IMR-90 (cell line): ENCODE results near the gene BTN1A1. TPM values are rescaled to one million over a fixed set of nuclear protein-coding genes. Genes with fewer than 3 reads are reported as not detected.

Experiments used
- ATAC-seq: fragments of 200-7000 bp; cut with Tn5 transposase; 2 replicates; pipeline ENCODE4 v1.9.1; 2020; ENCODE audit warnings: low read depth, mild to moderate bottlenecking, moderate library complexity
- BruUV-seq: library from RNA; stranded (reverse); fragments of 400-500 nt; replicated peaks from 2 replicates; lab custom pipeline; 2021; lab: Mats Ljungman, UMichigan
- CTCF ChIA-PET: fragments of 300-600 bp; formaldehyde crosslinking; extraction: SDS; loops from one replicate; lab custom pipeline; 2021; ENCODE audit warnings: antibody characterized with exemption; lab: Yijun Ruan, JAX
- POLR2A ChIA-PET: fragments of 300-600 bp; sonication (Branson Sonifier 250); formaldehyde crosslinking; loops from one replicate; lab custom pipeline; 2022; ENCODE audit warnings: antibody characterized with exemption; ENCODE audit not compliant: unreplicated experiment; lab: Charles Lee
- DNase-seq: peaks from one replicate; pipeline ENCODE4 v3.0.0; 2013
- H2AFZ ChIP-seq: replicated peaks from 2 replicates; pipeline ENCODE3; 2013; ENCODE audit warnings: low read length, mild to moderate bottlenecking; ENCODE audit not compliant: poor library complexity
- H2AK5ac ChIP-seq: 2 replicates; pipeline ENCODE4 v1.6.1; 2013; ENCODE audit warnings: low read depth, low read length, inconsistent platforms
- H2AK9ac ChIP-seq: replicated peaks from 2 replicates; pipeline ENCODE3; 2013; ENCODE audit warnings: mild to moderate bottlenecking, low read depth, low read length, moderate library complexity; ENCODE audit not compliant: poor library complexity
- H2BK120ac ChIP-seq: 2 replicates; pipeline ENCODE4 v1.6.1; 2013; ENCODE audit warnings: low read depth, low read length, inconsistent platforms
- H2BK15ac ChIP-seq: 3 replicates; pipeline ENCODE4 v1.6.1; 2013; ENCODE audit warnings: low read depth, low read length, inconsistent platforms
- H2BK20ac ChIP-seq: 2 replicates; pipeline ENCODE4 v1.6.1; 2013; ENCODE audit warnings: low read depth, mild to moderate bottlenecking, inconsistent platforms, low read length, moderate library complexity
- H2BK5ac ChIP-seq: 2 replicates; pipeline ENCODE4 v1.6.1; 2013; ENCODE audit warnings: mild to moderate bottlenecking, low read depth, low read length, inconsistent platforms; ENCODE audit not compliant: poor library complexity, severe bottlenecking
- H3K14ac ChIP-seq: replicated peaks from 2 replicates; pipeline ENCODE4 v1.6.1; 2013; ENCODE audit warnings: low read depth, low read length, inconsistent platforms
- H3K18ac ChIP-seq: 2 replicates; pipeline ENCODE4 v1.6.1; 2013; ENCODE audit warnings: low read depth, low read length, control low read depth
- H3K23ac ChIP-seq: 2 replicates; pipeline ENCODE4 v1.6.1; 2013; ENCODE audit warnings: low read depth, low read length, inconsistent platforms
- H3K27ac ChIP-seq: 2 replicates; pipeline ENCODE4 v1.5.1; 2013; ENCODE audit warnings: mild to moderate bottlenecking, control low read depth, low read length; ENCODE audit not compliant: insufficient read depth
- H3K27me3 ChIP-seq: 2 replicates; pipeline ENCODE4 v1.6.1; 2013; ENCODE audit warnings: low read length; ENCODE audit not compliant: control insufficient read depth, insufficient read depth
- H3K36me3 ChIP-seq: 2 replicates; pipeline ENCODE4 v1.6.1; 2013; ENCODE audit warnings: low read length, mixed read lengths; ENCODE audit not compliant: control insufficient read depth, insufficient read depth
- H3K4ac ChIP-seq: 2 replicates; pipeline ENCODE4 v1.6.1; 2013; ENCODE audit warnings: low read depth, low read length, inconsistent platforms
- H3K4me1 ChIP-seq: 2 replicates; pipeline ENCODE4 v1.6.1; 2013; ENCODE audit warnings: low read length, mixed read lengths; ENCODE audit not compliant: control insufficient read depth, insufficient read depth
- H3K4me2 ChIP-seq: 2 replicates; pipeline ENCODE4 v1.6.1; 2013; ENCODE audit warnings: low read depth, mild to moderate bottlenecking, control low read depth, low read length, moderate library complexity
- H3K4me3 ChIP-seq: 2 replicates; pipeline ENCODE4 v1.5.1; 2013; ENCODE audit warnings: low read depth, mild to moderate bottlenecking, control low read depth, low read length, moderate library complexity; ENCODE audit not compliant: insufficient read depth
- H3K56ac ChIP-seq: 2 replicates; pipeline ENCODE4 v1.6.1; 2013; ENCODE audit warnings: low read length, inconsistent platforms; ENCODE audit not compliant: insufficient read depth; ENCODE audit errors: extremely low read depth
- H3K79me1 ChIP-seq, 2 experiments: 2 replicates each; pipeline ENCODE4 v1.6.1; 2013; ENCODE audit warnings: low read length in 2 of 2, inconsistent platforms in 1 of 2, low read depth in 1 of 2
- H3K9ac ChIP-seq: 2 replicates; pipeline ENCODE4 v1.6.1; 2013; ENCODE audit warnings: low read depth, low read length, control low read depth
- H3K9me1 ChIP-seq: 2 replicates; pipeline ENCODE4 v1.6.1; 2013; ENCODE audit warnings: low read length, inconsistent platforms; ENCODE audit not compliant: insufficient read depth
- H3K9me3 ChIP-seq: 2 replicates; pipeline ENCODE4 v1.6.1; 2013; ENCODE audit warnings: low read length; ENCODE audit not compliant: control insufficient read depth, insufficient read depth
- H4K20me1 ChIP-seq: 2 replicates; pipeline ENCODE4 v1.6.1; 2013; ENCODE audit warnings: low read length, inconsistent platforms; ENCODE audit not compliant: insufficient read depth
- H4K5ac ChIP-seq: 2 replicates; pipeline ENCODE4 v1.6.1; 2013; ENCODE audit warnings: mild to moderate bottlenecking, low read depth, low read length, control low read depth
- H4K8ac ChIP-seq, 2 experiments: 2 replicates each; pipeline ENCODE4 v1.6.1; 2013; ENCODE audit warnings: low read depth in 2 of 2, low read length in 2 of 2, control low read depth in 1 of 2, inconsistent platforms in 1 of 2
- H4K91ac ChIP-seq: 2 replicates; pipeline ENCODE4 v1.6.1; 2013; ENCODE audit warnings: low read depth, low read length, inconsistent platforms; ENCODE audit not compliant: insufficient read depth
- BHLHE40 ChIP-seq: fragments of 150-350 bp; IDR thresholded peaks from 2 replicates; pipeline ENCODE4 v1.6.1; 2016; ENCODE audit warnings: mild to moderate bottlenecking, low read depth, low read length
- CEBPB ChIP-seq: IDR thresholded peaks from 2 replicates; pipeline ENCODE4 v1.6.1; 2012; ENCODE audit warnings: low read depth, low read length, improper control_type of control experiment
- CHD1 ChIP-seq: IDR thresholded peaks from 2 replicates; pipeline ENCODE4 v1.6.1; 2012; ENCODE audit warnings: low read depth, low read length, improper control_type of control experiment
- CTCF ChIP-seq: conservative IDR thresholded peaks from 2 replicates; pipeline ENCODE4 v1.5.1; 2012; ENCODE audit warnings: mild to moderate bottlenecking, low read depth, low read length, improper control_type of control experiment
- ELK1 ChIP-seq: fragments of 150-350 bp; IDR thresholded peaks from 2 replicates; pipeline ENCODE4 v1.6.1; 2016; ENCODE audit warnings: low read depth, mild to moderate bottlenecking, low read length, moderate library complexity, borderline replicate concordance
- FOS ChIP-seq: fragments of 150-350 bp; IDR thresholded peaks from 2 replicates; pipeline ENCODE4 v1.6.1; 2016; ENCODE audit warnings: low read depth, low read length
- POLR2A ChIP-seq: IDR thresholded peaks from 2 replicates; pipeline ENCODE4 v1.6.1; 2012; ENCODE audit warnings: mild to moderate bottlenecking, low read depth, low read length
- RAD21 ChIP-seq: IDR thresholded peaks from 2 replicates; pipeline ENCODE4 v1.6.1; 2012; ENCODE audit warnings: low read length, improper control_type of control experiment
- RCOR1 ChIP-seq: IDR thresholded peaks from 2 replicates; pipeline ENCODE4 v1.6.1; 2012; ENCODE audit warnings: mild to moderate bottlenecking, low read length, improper control_type of control experiment; ENCODE audit not compliant: insufficient replicate concordance
- WGBS, 2 experiments: methylation state at CpG; one replicate each; pipeline versions ENCODE4 v1.1.5 to v1.1.7; 2013; ENCODE audit warnings: missing lambda C conversion rate in 2 of 2; ENCODE audit not compliant: insufficient read length in 1 of 2; ENCODE audit errors: extremely low coverage in 2 of 2; 5-methylcytosine and 5-hydroxymethylcytosine counted together
- dilution Hi-C: fragments of 300-500 bp; cut with HindIII; formaldehyde crosslinking; loops from one replicate; pipeline ENCODE4 v1.14.3; 2018; ENCODE audit warnings: low sequenced_read_pairs; ENCODE audit not compliant: unreplicated experiment
- in situ Hi-C: fragments of 300-500 bp; cut with MboI; formaldehyde crosslinking; loops from 3 replicates; pipeline ENCODE4 v1.14.3; 2019; ENCODE audit warnings: low sequenced_read_pairs, inconsistent platforms, mixed read lengths
- intact Hi-C: fragments of 100-400 bp; cut with micrococcal nuclease; formaldehyde crosslinking; loops from 2 replicates; pipeline ENCODE4 v1.10.0; 2022
- polyA plus RNA-seq, 3 experiments: library from polyadenylated mRNA; depleted of rRNA; stranded (reverse); fragments of >200 nt; gene quantifications; 2 replicates each; pipeline ENCODE4 v1.2.3, GENCODE V29; 2012; ENCODE audit warnings: low replicate concordance in 1 of 3
- total RNA-seq: library from RNA; depleted of rRNA; stranded (reverse); fragments of >200 nt; gene quantifications from 2 replicates; pipeline ENCODE4 v1.2.3, GENCODE V29; 2012

Gene BTN1A1
- total and polyA plus RNA-seq, 2 of the 4 experiments (the other 2 are of a cell fraction) = not detected

GRCh38 chr6:26524722-26525370, 24.7 kb downstream of the BTN1A1 start:
- Histone ChIP-seq H4K5ac (no peak overlapping the region), H3K4me1 (peaks cover 5% of the 10 kb centered on the region; the same call in 1 of the 2 replicates), H2BK5ac (no peak overlapping the region), H3K23ac (no peak overlapping the region), H3K9me3 (no peaks in the 10 kb centered on the region), H2AK5ac (no peak overlapping the region), H2BK15ac (no peak overlapping the region), H2AFZ (no peak overlapping the region), H3K36me3 (no peaks in the 10 kb centered on the region), H3K14ac (no peak overlapping the region), H3K56ac (no peak overlapping the region), H3K9me1 (no peaks in the 10 kb centered on the region; the same call in 1 of the 2 replicates), H3K79me1 (peaks cover 0 to 7% of the 10 kb centered on the region in 2 experiments; a peak in 2 of 4 replicates), H2BK20ac (no peak overlapping the region), H2BK120ac (no peak overlapping the region), H3K27me3 (no peaks in the 10 kb centered on the region), H2AK9ac (no peak overlapping the region), H4K91ac (no peak overlapping the region), H4K8ac (no peak overlapping the region), H3K4me2 (no peak overlapping the region), H3K27ac (no peak overlapping the region), H3K4me3 (no peak overlapping the region), H4K20me1 (no peaks in the 10 kb centered on the region), H3K9ac (no peak overlapping the region), H3K18ac (no peak overlapping the region), H3K4ac (no peak overlapping the region)
- no TSS peak for BruUV-seq
- DNase-seq (no peak), ATAC-seq (no peak)
- ChIA-PET CTCF (no interaction called here), POLR2A (no interaction called here)
- no CpG with 5 or more reads among the region's 7 CpGs for WGBS, 2 experiments
- TF ChIP-seq FOS (no peak), RAD21 (no peak), POLR2A (no peak), CEBPB (no peak), CTCF (no peak), ELK1 (no peak), RCOR1 (no peak), BHLHE40 (no peak), CHD1 (no peak)
- in situ Hi-C loops (no loop called here), dilution Hi-C loops (no loop called here), intact Hi-C loops (loop anchor here (5.0 kb wide), 3 partner anchors 32 to 103 kb away; no protein-coding TSS in a partner anchor)
